Stimulated activated CD8-positive, alpha-beta memory T cell treated with anti-CD3 and anti-CD28 coated beads, Interleukin-2, amount 100 ng/mL, for 48 hours (primary cell): ENCODE results near the gene MAPK7.

Experiments used
- DNase-seq, 2 donors: peaks; one replicate each; pipeline ENCODE4 v3.0.0-alpha.2; 2020; ENCODE audit warnings: low read depth in 2 of 2

The MAPK7 gene

GRCh38 chr17:19363460-19364035 lies 14.8 kb upstream of the MAPK7 start:
- no peak for DNase-seq

GRCh38 chr17:19364699-19365498 lies 13.4 kb upstream of the MAPK7 start:
- DNase-seq: no peak

GRCh38 chr17:19365499-19365817 lies 12.8 kb upstream of the MAPK7 start:
- no peak for DNase-seq

DNA sequence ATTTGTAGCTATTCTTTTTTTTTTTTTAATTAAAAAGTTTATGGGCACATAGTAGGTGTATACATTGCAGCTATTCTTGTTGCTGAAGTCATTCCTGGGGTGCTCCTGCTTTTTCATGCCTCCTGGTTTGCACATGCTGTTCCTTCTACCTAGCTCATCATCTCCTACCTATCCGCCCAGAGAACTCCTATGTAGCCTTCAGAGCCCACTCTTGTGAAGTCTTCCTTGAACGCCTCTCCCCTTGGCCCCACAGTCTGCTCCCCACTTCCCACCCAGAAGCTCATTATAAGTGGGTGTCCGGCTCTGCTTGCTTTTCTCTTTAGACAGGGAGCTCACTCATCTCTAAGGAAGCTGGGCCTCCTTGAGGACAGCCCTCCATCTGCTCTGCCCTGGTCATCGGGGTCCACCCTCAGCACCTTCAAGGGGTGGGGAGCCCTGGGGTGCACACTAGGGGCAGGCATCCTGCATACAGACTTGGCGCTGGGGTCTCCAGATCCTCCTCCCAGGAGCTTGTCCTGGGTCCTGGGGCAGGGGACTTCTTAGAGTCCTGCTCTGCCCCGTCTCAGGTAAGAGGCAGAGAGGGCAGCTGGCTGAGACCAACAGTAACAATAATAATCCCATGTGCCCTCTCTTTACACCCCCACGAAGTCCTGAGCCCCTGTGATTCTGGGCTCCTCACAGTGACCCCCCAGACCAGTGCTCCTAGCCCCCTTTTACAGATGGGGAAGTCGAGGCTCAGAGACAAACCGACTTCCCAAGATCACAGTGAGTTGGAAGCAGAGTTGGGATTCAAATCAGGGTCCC lies 12.3 kb upstream of the MAPK7 start:
- DNase-seq: no peak

DNA sequence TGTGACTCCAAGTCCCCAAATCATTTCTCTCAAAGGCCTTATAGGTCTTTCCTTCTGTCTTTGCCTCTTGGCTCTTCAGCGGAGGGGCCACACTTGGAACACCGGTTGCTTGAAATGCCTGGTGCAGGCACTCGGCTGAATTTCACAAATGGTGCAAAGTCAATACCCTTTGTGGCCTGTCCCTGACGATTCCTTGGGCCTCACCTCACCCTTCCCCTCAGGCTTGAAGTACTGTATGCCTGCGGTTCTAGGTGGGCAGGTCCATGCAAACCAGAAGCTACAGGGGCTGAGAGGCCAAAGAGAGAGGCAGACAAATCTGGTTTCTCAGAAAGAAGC lies 11.7 kb upstream of the MAPK7 start:
- no peak for DNase-seq

DNA sequence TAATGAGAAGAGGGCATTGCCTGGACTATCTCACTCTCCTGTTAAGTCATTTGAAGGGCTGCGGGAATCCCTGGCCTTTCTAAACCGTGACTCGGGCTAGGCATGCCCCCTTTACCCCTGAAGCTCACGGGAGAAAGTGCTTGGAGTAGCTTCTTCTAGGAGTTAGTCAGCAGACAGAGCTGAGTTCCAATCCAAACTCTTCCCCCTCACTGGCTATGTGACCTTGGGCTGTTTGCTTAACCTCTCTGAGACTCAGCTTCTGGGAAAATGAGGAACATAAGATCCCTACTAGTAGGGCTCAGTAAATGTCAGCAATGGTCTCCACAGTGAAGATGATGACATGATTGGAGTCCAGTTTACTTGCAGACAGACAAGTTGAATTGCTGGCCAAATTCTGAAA lies 10.1 kb upstream of the MAPK7 start:
- DNase-seq: no peak

GRCh38 chr17:19369107-19369778 lies 9.1 kb upstream of the MAPK7 start:
- DNase-seq: no peak

DNA sequence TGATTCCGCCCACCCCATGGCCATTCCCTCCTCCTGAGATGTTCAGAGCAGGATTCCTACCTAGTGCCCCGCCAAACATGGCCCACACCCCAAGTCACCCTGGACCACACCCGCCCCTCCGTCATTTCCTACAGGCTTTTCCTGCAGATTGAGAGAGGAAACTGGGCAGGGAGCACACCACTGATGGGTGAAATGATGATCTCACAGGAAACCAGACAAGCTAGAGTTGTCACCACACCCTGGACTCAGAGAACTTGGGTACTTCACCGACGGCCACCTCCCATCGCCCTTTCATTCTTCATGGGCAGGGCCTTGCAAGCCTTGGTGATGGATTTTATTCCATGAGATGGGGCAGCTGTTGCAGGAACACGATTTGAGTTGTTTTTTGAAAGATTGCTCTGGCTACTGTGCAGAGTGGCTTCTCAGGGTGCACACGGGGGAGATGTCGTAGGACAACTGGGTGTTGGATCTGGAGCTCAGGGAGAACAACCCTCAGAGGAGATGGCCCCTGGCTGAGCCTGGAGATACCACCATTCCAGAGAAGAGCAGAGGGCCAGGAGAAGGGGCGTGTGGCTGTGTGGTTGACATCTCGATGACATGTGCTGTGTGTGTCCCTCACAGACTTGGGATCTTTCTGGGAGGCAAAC lies 8.3 kb upstream of the MAPK7 start:
- no peak for DNase-seq

- no peak for DNase-seq
Observed at GRCh38 chr17:19370493-19370960, 7.8 kb upstream of the MAPK7 start.

- no peak for DNase-seq
Observed at GRCh38 chr17:19371259-19372010, 6.9 kb upstream of the MAPK7 start.

- DNase-seq: no peak
Observed at GRCh38 chr17:19372011-19372370, 6.3 kb upstream of the MAPK7 start.

- no peak for DNase-seq
Observed at GRCh38 chr17:19372439-19372838, 5.9 kb upstream of the MAPK7 start.

- DNase-seq: no peak
Observed at GRCh38 chr17:19372866-19373504, 5.3 kb upstream of the MAPK7 start.

GRCh38 chr17:19374136-19374535 lies 4.2 kb upstream of the MAPK7 start:
- DNase-seq: no peak

GRCh38 chr17:19375732-19376131 lies 2.6 kb upstream of the MAPK7 start:
- no peak for DNase-seq

DNA sequence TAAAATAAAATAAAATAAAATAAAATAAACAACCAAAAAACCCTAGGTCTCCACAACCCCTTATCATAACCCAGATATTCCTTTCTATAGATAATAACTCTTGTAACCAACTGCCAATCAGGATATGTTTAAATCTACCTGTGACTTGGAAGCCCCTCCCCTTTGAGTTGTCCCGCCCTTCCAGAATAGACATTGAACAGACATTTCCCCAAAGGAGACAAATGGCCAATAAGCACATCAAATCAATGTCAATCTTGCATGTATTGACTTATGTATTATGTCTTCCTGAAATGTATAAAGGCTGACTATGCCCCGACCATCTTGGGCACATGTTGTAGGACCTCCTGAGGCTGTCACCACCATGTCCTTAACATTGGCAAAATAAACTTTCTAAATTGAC lies 1.5 kb upstream of the MAPK7 start:
- no peak for DNase-seq

DNA sequence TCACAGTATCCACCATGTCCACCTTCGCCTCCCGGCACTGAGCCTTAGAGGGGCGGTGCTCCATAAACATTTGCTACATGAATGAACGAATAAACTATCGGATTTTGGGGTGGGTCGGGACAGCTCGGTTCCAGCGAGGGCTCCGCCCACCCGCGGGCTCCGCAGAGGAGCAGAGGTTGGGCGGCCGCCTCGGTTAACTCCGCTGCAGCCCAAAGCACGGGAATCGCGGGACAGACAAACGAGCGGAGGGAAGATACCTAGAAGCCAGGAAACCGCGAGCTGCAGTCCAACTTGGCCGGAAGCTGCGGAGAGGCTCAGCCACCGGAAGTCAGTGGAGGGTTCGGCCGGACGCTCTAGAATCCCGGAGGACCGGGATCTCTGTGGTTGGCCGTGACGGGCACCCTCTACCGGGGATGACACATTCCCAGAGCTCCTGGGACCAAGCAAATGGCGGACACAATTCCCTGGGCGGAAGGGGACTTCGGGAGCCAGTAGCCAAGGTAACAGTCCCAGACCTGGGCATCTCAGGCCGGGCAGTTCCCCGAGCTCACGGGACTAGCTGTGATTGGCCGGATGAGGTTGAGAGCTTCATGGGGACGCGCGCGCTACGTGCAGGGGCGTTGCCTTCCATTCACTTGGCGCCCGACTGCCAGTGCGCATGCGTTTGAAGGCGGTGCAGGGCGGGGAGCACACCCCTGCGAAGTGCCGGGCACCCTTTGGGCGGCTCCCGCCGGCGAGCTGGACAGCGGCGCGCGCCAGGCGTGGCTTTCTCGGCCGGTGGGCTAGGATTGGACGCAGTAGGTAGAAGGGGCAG lies 489 bp upstream of the MAPK7 start:
- DNase-seq: peak; percentile 91 to 95

DNA sequence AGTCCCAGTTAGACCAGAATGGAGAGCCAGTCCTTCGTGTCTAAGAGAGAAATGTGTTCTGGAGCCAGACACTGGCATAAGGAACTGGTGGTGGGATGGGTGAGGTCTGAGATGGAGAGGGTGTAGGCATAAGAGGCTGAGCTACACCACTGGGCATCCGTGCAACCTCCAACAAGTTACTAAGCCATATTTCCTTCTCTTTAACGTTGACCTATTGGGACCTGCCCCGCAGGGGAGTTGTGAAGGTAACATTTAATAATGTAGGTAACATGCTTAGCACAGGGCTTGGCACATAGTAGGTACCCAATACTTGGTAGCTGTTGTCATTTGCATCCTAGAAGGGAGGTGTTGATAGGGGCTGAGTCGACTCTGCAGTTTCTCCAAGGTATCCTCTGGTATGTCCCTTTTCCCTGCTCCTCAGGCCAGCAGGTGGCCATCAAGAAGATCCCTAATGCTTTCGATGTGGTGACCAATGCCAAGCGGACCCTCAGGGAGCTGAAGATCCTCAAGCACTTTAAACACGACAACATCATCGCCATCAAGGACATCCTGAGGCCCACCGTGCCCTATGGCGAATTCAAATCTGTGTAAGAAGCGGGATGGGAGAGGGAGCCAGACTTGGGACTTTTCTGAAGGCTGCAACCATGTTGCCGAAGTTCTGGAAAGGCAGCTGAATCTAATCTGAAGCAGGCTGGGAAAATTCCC lies 1.2 kb downstream of the MAPK7 start:
- DNase-seq: no peak
